ENCODE results near the gene GRIP2. TPM values are rescaled to one million over a fixed set of nuclear protein-coding genes. Genes with fewer than 3 reads are reported as not detected.

Gene GRIP2
- total RNA-seq, 4 donors from 2014 or later = 0.22 to 1.5 TPM; not detected in 2

DNA sequence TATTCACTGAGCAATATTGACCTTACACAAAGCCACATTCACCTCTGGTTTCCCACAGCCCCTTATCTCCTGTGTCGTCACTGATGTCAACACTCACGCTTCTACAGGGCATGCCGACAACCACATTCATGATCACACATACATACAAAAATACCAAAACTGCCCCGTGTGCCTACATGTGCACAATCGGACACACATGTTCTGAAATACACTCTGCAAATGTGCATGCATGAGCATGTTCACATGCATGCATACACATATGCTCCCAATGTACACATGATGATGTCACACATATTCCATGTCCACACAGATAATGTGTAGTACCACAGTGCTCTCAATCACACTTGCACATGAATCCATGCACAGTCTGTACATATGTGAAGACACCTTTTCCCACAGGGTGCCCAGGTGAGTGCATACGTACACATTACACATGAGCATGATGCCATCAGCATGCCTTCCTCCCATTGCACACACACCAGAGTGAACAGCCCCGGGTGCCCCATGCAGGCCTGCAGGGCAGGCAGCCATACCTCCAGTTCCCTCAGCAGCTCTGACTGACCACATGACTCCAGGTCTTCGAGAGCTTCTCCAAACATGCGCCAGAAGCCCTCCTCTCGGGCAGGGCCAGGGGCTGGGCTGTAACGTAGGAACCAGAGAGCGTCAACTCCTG is 37.0 kb downstream of the GRIP2 start:
- TF ChIP-seq CTCF (IDR thresholded peaks at IDR 0.05; ENCODE audit: low read depth) = no peak

GRCh38 chr3:14502472-14502871 is 37.7 kb downstream of the GRIP2 start:
- TF ChIP-seq CTCF (IDR thresholded peaks at IDR 0.05; ENCODE audit: low read depth) = no peak

GRCh38 chr3:14497321-14497720 is 42.8 kb downstream of the GRIP2 start:
- no peak for TF ChIP-seq CTCF (IDR thresholded peaks at IDR 0.05; ENCODE audit: low read depth)

GRCh38 chr3:14496351-14496750 is 43.8 kb downstream of the GRIP2 start:
- no peak for TF ChIP-seq CTCF (IDR thresholded peaks at IDR 0.05; ENCODE audit: low read depth)

DNA sequence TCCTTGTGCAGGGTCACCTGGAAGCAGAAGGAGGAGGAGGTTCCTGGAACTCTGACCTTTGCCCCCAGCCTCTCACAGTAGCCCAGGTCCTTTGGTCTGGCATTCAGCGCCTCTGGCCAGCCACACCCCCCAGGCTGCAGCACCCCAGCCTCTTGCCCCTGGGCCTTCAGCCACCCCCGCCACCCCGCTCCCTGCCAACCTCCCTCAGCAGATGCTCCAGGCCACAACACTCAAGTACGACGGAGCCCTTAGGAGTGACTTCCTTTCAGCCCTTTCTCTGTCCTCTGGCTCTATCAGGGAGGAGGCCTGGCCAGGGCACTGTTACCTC is 45.2 kb downstream of the GRIP2 start:
- TF ChIP-seq CTCF (IDR thresholded peaks at IDR 0.05; ENCODE audit: low read depth) = no peak

GRCh38 chr3:14494279-14494972 is 45.7 kb downstream of the GRIP2 start:
- no peak for TF ChIP-seq CTCF (IDR thresholded peaks at IDR 0.05; ENCODE audit: low read depth)

DNA sequence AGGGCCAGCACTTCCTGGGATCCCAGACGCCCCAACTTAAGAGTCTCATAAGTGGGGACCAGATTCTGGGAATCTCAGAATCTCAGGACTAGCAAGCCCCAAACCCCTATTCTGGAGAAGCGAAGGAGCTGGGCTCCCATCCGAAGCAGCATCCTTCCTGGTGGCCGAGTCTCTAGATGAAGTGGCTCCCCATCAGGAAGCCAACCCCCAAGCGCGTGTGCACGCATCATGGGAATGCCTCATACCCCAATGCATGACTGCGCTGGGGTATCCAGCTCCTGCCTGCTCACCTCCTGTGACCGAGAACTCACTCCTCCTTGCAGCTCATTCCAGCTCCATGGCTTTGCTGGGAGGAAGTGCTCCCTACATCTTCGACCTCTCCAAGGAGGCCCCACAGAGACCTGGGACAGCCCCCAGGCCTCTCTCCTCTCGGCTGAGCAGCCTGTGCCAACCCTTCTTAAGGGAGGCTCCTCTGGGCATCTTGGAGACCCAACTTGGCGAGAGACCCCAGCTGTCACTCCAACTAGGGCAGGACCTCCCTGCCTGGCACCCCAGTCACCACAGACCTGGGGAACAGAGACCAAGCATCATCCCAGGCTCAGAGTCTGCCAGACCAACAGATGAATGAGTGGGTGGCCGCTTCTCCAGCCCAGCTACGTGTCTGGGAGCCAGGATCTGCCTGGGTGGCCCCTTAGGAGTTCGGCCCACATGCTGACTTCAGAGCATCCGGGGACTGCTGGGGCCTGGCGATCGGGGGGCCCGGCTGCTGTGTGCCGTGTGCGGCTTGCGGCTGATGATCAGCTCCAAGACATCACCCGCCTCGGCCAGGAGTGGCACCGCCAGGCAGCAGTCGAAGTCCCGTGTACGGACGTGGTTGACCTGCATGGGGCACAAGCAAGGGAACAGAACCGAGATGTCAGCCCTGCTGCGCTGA is 46.9 kb downstream of the GRIP2 start:
- no peak for TF ChIP-seq CTCF (IDR thresholded peaks at IDR 0.05; ENCODE audit: low read depth)

All from subcutaneous adipose tissue (tissue), 4 donors.